Brain pericyte (primary cell): ENCODE data around the gene KRT17.

Experiments
- DNase-seq: peaks from one replicate; pipeline ENCODE4 v3.0.0-alpha.2; 2012; ENCODE audit warnings: low read depth, low spot score

The KRT17 gene

DNA sequence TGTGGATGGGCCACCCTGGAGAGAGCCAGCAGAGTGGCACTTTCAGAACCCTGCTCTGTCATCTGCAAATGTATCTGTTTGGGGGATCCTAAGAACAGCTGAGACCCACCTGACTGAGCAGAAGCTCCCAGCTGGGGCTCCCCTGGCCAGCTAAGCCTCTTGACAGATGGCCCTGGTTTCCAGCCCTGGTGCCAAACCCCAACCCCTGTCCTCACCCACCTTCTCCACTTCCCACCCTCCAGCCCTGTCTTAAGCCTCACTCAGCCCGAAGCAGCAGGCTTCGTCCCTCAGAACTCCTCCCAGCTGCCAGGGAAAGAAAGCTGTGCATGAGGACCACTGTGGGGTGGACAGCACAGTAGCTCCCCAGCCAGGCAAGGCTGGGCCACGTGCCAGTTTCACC lies 49.0 kb downstream of the KRT17 start:
- DNase-seq = no peak

GRCh38 chr17:41571561-41572434 lies 52.6 kb downstream of the KRT17 start, which contains the start of gene KRT9:
Gene KRT9 (minus strand): TSS chr17:41572059. CDS start chr17:41571992, 67 bp downstream.
- no peak for DNase-seq
